Heart left ventricle (tissue), 13 donors: ENCODE data around the gene AGBL5.

Experiments used
- POLR2A ChIP-seq, 2 donors: fragments of 450-650 bp; IDR thresholded peaks; one replicate each; pipeline ENCODE4 v1.6.1; 2017; ENCODE audit warnings: antibody characterized with exemption in 2 of 2, mild to moderate bottlenecking in 2 of 2, moderate library complexity in 2 of 2
- TF ChIP-seq, protein P1 (sequence below), 12 donors: fragments of 200-600 bp; sonication (generic) in 4 of 12; IDR thresholded peaks; one replicate each; pipeline versions ENCODE4 v1.5.0 to v1.8.0; 2018 to 2022; ENCODE audit warnings: antibody characterized with exemption in 12 of 12, mild to moderate bottlenecking in 5 of 12
- donor health status: ischemic (EF 13 %, LVEDD 7.1; RV severe dilation, severe dysfunction).
- donor health status: DM: no; HTN: yes; CAD: no.
- donor health status: DM: no; HTN: no; CAD: no.
- donor health status: ischemic (EF 25% LVEDD 6.9; RV normal size, moderate dysfunction).
- donor health status: ischemic (EF 25% LVEDD 5.7; RV mildly dilated, moderate dysfunction).
- donor health status: ischemic (EF 35%, LVEDD 5.7; RV mildly dilated, moderate dysfunction).
- donor health status: nonischemic (EF 11% LVEDD 7.7; RV severe dilation, severe dysfunction).
- donor health status: DM: yes; HTN: yes; CAD: no.
- donor health status: PGD.
- donor health status: ischemic (EF 29% LVEDD 5.4; RV normal size, mild dysfunction).
- donor health status: nonischemic (EF 23%, LVEDD 6.1; RV moderate dilation, normal function).

DNA sequence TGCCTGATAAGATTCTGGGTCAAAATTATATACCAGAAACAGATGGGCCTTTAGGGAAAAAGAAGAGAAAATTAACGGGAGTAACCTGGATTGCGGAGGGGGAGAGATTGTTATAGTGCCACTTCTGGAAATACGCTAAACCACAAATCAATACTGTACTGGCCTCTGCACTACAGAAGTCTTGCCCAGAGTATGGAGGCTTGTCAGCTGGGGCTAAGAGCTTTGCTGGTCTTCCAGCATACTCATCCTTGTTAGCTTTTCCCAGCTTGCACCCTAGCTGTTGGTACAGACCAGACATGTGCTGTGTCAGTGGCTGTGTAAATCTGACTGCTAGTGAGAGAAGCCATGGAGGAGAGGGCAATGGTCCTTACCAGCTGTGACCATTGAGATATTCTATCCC is 8.9 kb downstream of the AGBL5 start:
- TF ChIP-seq, protein P1, sequence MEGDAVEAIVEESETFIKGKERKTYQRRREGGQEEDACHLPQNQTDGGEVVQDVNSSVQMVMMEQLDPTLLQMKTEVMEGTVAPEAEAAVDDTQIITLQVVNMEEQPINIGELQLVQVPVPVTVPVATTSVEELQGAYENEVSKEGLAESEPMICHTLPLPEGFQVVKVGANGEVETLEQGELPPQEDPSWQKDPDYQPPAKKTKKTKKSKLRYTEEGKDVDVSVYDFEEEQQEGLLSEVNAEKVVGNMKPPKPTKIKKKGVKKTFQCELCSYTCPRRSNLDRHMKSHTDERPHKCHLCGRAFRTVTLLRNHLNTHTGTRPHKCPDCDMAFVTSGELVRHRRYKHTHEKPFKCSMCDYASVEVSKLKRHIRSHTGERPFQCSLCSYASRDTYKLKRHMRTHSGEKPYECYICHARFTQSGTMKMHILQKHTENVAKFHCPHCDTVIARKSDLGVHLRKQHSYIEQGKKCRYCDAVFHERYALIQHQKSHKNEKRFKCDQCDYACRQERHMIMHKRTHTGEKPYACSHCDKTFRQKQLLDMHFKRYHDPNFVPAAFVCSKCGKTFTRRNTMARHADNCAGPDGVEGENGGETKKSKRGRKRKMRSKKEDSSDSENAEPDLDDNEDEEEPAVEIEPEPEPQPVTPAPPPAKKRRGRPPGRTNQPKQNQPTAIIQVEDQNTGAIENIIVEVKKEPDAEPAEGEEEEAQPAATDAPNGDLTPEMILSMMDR (IDR thresholded peaks at IDR 0.05) = no peak
- no peak for TF ChIP-seq POLR2A (IDR thresholded peaks at IDR 0.05)
